ENCODE data around the gene NT5C2. TPM values are rescaled to one million over a fixed set of nuclear protein-coding genes. Genes with fewer than 3 reads are reported as not detected.

NT5C2 gene
- polyA plus RNA-seq, 3 donors = 68.6 to 116 (median 81.8) TPM

- Histone ChIP-seq H3K9me3 (replicated peaks in 1 of 2; ENCODE audit: control insufficient read depth in 1 of 2, insufficient read depth in 1 of 2, low read length in 2 of 2) (no peaks in the 10 kb centered on the region), H3K4me3 (replicated peaks in 1 of 3; ENCODE audit: low read depth in 2 of 3, low read length in 3 of 3) (no peak overlapping the region), H3K27me3 (ENCODE audit: control insufficient read depth in 2 of 2, insufficient read depth in 2 of 2, low read length in 2 of 2) (no peaks in the 10 kb centered on the region), H3K36me3 (replicated peaks in 1 of 2; ENCODE audit: control insufficient read depth in 1 of 2, insufficient read depth in 2 of 2, low read length in 2 of 2) (no peaks in the 10 kb centered on the region), H3K4me2 (replicated peaks; ENCODE audit: extremely low read depth, low read length, poor library complexity, severe bottlenecking) (no peak overlapping the region), H3K79me2 (ENCODE audit: insufficient read depth, low read length) (no peaks in the 10 kb centered on the region), H3K27ac (ENCODE audit: low read depth in 1 of 2, low read length in 2 of 2) (no peak overlapping the region), H2AFZ (ENCODE audit: insufficient read depth, low read depth, low read length, poor library complexity, severe bottlenecking) (no peak overlapping the region), H3K4me1 (ENCODE audit: control insufficient read depth in 1 of 2, insufficient read depth in 2 of 2, low read length in 2 of 2) (peaks cover 20% of the 10 kb centered on the region in 2 donors), H4K20me1 (ENCODE audit: insufficient read depth, low read length) (no peaks in the 10 kb centered on the region), H3K9ac (ENCODE audit: insufficient read depth, low read length, poor library complexity, severe bottlenecking) (no peak overlapping the region)
- no peak overlapping the region for H3K4me3 Mint-ChIP-seq
- intact Hi-C loops (cut with micrococcal nuclease) = loop anchor here in 1 of 2 donors (10.0 kb wide), 1 partner anchor 157 kb away; the partner anchor contains the start of gene CNNM2
- no peaks in the 10 kb centered on the region for H3K9me3 Mint-ChIP-seq
- 100% methylated on average over 18 of the region's 22 CpGs for WGBS (ENCODE audit: insufficient coverage)
- no peak for DNase-seq
- peaks cover 22% of the 10 kb centered on the region for H3K4me1 Mint-ChIP-seq
- H3K36me3 Mint-ChIP-seq = peaks cover 1 to 14% of the 10 kb centered on the region in 2 donors
- peaks cover 0 to 1% (median 0%) of the 10 kb centered on the region in 3 donors for H3K27me3 Mint-ChIP-seq (ENCODE audit: low read depth in 3 of 3)
- no peak for TF ChIP-seq CTCF (IDR thresholded peaks at IDR 0.05)
- no peak overlapping the region for H3K27ac Mint-ChIP-seq
These were observed 120.8 kb downstream of the NT5C2 start for GRCh38 chr10:103072276-103072675.

GRCh38 chr10:103069453-103070331 lies 123.4 kb downstream of the NT5C2 start:
- intact Hi-C loops (cut with micrococcal nuclease) = loop anchor here in 1 of 2 donors (10.0 kb wide), 1 partner anchor 155 kb away; the partner anchor contains the start of gene CNNM2
- peak; percentile 67 for TF ChIP-seq CTCF (IDR thresholded peaks at IDR 0.05)
- H3K4me3 Mint-ChIP-seq = no peak overlapping the region
- Histone ChIP-seq H3K79me2 (ENCODE audit: insufficient read depth, low read length) (no peaks in the 10 kb centered on the region), H3K27me3 (ENCODE audit: control insufficient read depth in 2 of 2, insufficient read depth in 2 of 2, low read length in 2 of 2) (no peaks in the 10 kb centered on the region), H4K20me1 (ENCODE audit: insufficient read depth, low read length) (no peaks in the 10 kb centered on the region), H3K36me3 (replicated peaks in 1 of 2; ENCODE audit: control insufficient read depth in 1 of 2, insufficient read depth in 2 of 2, low read length in 2 of 2) (no peaks in the 10 kb centered on the region), H3K9ac (ENCODE audit: insufficient read depth, low read length, poor library complexity, severe bottlenecking) (no peak overlapping the region), H3K27ac (ENCODE audit: low read depth in 1 of 2, low read length in 2 of 2) (no peak overlapping the region), H3K4me1 (ENCODE audit: control insufficient read depth in 1 of 2, insufficient read depth in 2 of 2, low read length in 2 of 2) (peaks cover 20% of the 10 kb centered on the region in 2 donors), H3K4me2 (replicated peaks; ENCODE audit: extremely low read depth, low read length, poor library complexity, severe bottlenecking) (no peak overlapping the region), H3K4me3 (replicated peaks in 1 of 3; ENCODE audit: low read depth in 2 of 3, low read length in 3 of 3) (no peak overlapping the region), H3K9me3 (replicated peaks in 1 of 2; ENCODE audit: control insufficient read depth in 1 of 2, insufficient read depth in 1 of 2, low read length in 2 of 2) (no peaks in the 10 kb centered on the region), H2AFZ (ENCODE audit: insufficient read depth, low read depth, low read length, poor library complexity, severe bottlenecking) (no peak overlapping the region)
- WGBS (ENCODE audit: insufficient coverage) = 39% methylated on average over 13 of the region's 16 CpGs
- peaks cover 0 to 3% (median 0%) of the 10 kb centered on the region in 7 donors for H3K9me3 Mint-ChIP-seq
- peak overlapping the region in 6 of 7 donors; percentile 31 to 67 (median 49) for H3K27ac Mint-ChIP-seq
- peaks cover 0 to 5% (median 0%) of the 10 kb centered on the region in 3 donors for H3K27me3 Mint-ChIP-seq (ENCODE audit: low read depth in 3 of 3)
- H3K36me3 Mint-ChIP-seq = peaks cover 0 to 4% of the 10 kb centered on the region in 2 donors
- H3K4me1 Mint-ChIP-seq = peaks cover 22% of the 10 kb centered on the region
- peak; percentile 15 to 38 (median 27) for DNase-seq

All from CD14-positive monocyte (primary cell).